Astrocyte of the spinal cord (primary cell): ENCODE data around the gene OLIG3.

Experiments
- DNase-seq: peaks from one replicate; pipeline ENCODE4 v3.0.0; 2011; ENCODE audit warnings: low read depth, low spot score
- H3K4me3 ChIP-seq: 2 replicates; pipeline ENCODE4 v1.5.1; 2011; ENCODE audit warnings: low read depth, mild to moderate bottlenecking, low read length, moderate library complexity
- CTCF ChIP-seq: IDR thresholded peaks from 2 replicates; pipeline ENCODE4 v1.5.1; 2012; ENCODE audit warnings: low read depth, mild to moderate bottlenecking, low read length, inconsistent platforms
- in situ Hi-C: cut with HindIII; loops from 2 replicates; pipeline ENCODE4 v1.10.0; 2017; ENCODE audit warnings: low sequenced_read_pairs

Gene OLIG3

DNA sequence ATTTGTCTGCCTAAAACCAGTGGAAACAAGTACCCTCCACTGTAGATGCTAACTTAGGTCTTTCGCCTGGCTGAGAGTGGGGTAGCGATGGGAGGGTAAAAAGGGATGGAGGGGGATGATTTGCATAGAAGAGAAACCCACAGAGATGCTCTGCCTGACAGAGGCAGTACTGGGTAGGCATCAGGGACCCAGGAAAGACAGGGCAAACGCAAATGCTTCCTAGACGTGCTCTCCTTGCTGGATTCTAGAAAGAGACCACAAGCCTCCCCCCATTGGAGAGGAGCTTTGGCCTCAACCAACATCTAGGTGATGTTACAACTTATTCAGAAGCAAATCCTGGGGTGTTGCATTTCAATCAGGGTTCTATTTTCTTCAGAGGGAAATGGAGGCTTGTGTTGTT, 3.2 kb downstream of the OLIG3 start:
- DNase-seq: no peak
- in situ Hi-C loops: no loop called here
- no peak for TF ChIP-seq CTCF

GRCh38 chr6:137490006-137490905, 3.9 kb downstream of the OLIG3 start:
- H3K4me3 ChIP-seq: no peak overlapping the region
- in situ Hi-C loops: no loop called here
- no peak for TF ChIP-seq CTCF
- DNase-seq: no peak

More for the DNA sequence above, 3.2 kb downstream of the OLIG3 start:
- H3K4me3 ChIP-seq: no peak overlapping the region

DNA sequence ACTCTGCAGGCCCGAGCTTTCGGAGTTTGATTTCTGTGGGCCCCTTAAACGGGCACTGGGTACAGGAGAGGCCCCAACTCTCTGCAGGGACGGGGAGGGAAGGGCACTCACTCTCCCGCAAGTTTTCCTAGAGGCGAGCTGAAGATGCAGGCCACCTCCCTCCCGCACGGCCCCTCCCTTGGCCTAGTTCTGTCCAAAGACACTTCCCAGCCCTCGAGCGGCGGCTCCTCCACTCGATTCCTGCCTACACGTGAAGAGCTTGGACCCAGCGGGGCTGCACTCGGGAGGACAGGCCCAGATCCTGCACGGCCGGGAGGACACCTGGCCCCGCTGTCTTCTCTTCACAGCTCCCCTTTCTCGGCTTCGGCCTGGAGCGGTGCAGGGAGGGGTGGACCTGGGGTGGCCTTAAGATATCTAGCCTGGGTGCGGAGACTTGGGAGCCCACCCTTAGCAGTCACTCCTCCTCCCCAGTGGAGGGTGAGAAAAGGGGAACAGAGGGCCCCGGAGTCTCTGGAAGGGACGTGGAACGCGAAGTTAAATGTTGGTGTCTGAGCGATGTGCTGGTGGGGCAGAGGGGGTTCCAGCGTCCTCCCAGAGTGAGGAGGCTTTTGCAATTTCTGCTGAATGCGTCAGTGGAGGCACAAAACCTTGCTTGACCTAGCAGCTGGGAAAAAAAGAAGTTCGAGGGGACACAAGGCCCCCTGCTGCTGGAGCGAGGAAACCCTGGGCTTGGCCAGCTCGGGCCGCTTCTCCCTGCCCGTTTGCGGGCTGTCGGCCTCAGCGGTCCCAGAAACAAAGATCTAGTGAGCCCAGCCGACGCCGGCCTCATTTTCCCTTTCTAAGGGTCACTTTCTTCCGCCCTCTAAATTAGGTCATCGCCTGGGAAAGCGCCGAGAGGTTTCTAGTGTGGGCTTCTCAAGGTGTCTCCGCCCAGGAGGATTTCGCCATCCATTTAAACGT, 4.9 kb downstream of the OLIG3 start:
- in situ Hi-C loops: no loop called here
- TF ChIP-seq CTCF: no peak
- no peak for DNase-seq
- H3K4me3 ChIP-seq: no peak overlapping the region

- no peak for DNase-seq
- no peak for TF ChIP-seq CTCF
- no peak overlapping the region for H3K4me3 ChIP-seq
- in situ Hi-C loops: no loop called here
These were observed 5.8 kb downstream of the OLIG3 start for GRCh38 chr6:137488150-137489045.

GRCh38 chr6:137487869-137488149, 6.4 kb downstream of the OLIG3 start:
- no peak for TF ChIP-seq CTCF
- DNase-seq: no peak
- no peak overlapping the region for H3K4me3 ChIP-seq
- in situ Hi-C loops: no loop called here
